Effector CD4-positive, alpha-beta T cell (primary cell): ENCODE results near the gene SSMEM1.
"Not testable (repeated sequence)": the region's sequence is repeated elsewhere in the genome, so short reads cannot be mapped to it uniquely, and the experiment has no call there.

ENCODE experiments used
- DNase-seq: peaks from one replicate; pipeline ENCODE4 v3.0.0-alpha.2; 2020

The SSMEM1 gene

DNA sequence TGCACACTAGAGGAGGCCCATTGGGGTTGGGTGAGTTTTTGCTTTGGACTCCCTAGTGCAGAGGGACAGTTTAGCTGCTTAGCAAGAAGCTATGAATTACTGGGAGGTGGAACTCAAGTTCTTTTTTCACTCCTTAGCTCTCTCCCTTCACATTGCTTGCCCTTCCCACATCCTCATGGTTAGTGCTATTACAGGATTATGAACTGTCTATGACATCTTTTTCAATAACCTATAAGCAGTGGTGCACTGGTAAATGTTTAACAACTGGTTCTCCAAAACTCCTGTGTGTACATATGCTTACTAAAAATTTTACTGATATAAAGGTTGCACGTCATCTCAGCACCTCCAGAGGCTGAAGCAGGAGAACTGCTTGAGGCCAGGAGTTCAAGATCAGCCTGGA, 6.2 kb downstream of the SSMEM1 start:
- no peak for DNase-seq

DNA sequence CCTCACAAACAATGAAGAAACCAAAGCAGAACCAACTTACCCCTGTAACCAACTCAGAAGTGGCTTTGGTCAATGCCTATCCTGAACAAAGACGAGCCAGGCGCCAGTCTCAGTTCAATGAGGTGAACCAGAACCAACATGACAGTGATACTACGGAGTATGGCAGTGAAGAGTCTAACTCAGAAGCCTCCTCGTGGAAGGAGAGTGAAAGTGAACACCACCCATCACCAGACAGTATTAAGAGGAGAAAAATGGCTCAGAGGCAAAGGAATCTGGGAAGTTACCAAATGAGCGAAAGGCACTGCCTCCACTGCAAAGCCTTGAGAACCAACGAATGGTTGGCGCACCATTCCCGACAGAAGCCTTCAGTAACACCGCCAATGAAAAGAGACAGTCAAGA, 8.4 kb downstream of the SSMEM1 start:
- no peak for DNase-seq

DNA sequence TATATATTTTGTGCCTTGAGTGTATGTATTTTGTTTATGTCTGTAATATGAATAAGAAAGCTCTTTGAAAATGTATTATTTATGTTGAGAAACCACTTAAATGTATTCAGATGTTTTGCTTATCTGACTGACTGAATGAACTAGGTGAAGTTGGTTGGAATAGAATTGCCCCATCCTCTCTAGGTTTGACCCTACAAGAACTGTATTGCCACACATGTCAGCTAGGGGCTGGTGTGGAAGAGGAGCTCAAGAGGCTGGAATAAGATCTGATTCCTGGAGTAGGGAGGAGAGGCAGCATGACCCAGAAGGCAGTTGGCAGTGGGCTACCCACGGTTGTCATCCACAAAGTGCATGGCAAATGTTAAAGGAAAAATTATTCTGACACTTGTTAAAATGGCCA, 9.1 kb downstream of the SSMEM1 start:
- DNase-seq = no peak

DNA sequence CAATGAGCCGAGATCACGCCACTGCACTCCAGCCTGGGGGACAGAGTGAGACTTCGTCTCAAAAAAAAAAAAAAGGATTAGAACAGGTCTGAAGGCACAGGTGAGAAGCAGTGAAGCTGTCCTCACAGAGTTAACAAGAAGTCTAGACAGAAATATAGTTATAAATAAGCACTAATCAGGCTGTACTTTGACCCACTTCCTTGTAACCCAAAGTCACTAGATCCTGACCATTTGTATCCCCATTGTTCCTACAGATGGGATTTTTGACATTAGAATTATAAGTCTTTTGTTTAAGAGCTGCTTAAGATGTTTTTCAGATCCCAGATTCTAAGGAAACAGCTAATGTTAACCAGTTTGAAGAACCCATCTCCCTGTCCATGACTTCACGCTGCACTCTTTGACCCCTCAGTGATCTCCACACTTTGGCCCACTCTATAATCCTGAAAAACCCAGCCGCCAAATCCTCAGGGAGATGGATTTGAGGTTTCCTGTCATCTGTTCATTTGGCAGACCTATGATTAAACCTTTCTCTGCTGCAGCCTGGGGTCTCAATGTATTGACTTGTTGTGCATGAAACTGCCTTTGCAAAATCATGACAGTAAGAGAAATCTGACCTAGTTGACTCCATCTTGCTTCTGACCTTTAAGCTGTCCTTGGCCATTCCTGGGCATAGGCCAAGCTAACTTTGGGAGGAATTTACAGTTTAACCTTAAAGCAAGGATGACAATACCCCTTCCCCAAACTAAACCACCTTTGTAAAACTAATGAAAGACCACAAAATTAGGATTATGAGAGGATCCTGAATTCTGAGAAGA, 11.4 kb downstream of the SSMEM1 start:
- no peak for DNase-seq

DNA sequence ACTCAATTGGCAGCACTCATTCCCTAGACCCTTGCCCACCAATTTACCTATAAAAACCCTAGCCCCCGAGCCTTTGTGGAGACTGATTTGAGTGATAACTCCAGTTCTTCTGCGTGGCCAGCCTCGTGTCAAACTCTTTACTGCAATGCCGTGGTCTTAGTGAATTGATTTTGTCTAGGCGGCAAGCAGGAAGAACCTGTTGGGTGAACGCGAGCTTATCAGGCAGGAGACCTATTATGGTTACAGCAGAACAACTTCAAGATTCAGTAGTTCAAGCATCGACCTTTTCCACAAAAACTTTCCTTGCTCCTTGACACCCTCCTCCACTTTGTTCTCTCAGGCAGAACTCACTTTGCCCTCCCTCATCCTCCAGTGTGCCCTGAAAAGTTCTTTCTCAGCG, 12.2 kb downstream of the SSMEM1 start:
- DNase-seq = no peak

DNA sequence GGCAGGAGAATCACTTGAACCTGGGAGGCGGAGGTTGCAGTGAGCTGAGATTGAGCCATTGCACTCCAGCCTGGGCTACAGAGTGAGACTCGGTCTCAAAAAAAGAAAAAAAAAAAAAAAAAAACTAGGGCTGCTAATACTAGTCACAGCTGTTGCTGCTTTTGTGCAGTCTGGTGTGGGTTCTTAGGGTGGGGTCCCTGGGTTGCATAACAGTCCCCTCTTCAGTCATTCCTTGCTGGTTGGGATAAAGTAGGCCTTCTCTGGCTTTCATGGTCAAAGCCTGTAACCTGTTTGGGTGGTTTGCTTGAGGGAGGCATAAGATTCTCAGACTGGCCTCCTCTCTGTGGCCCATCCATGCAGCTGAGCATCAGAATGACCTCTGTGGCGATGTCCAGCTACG, 14.1 kb downstream of the SSMEM1 start:
- no peak for DNase-seq

DNA sequence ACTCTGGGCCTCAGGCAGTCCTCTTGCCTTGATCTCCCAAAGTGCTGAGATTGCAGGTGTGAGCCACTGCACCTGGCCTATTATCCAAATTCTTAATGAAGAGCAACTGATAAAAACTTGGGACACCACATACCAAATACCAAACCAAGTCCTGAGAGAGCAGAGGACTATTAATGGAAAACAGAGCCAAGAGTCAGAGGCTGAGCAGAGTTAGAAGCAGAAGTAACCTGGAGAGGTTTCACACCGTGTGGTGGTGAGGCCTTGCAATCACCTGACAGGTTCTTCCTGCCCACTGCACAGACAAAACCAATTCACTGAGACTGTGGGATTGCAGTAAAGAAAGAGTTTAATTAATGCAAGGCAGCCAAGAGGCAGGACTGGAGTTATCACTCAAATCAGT, 16.0 kb downstream of the SSMEM1 start:
- no peak for DNase-seq

DNA sequence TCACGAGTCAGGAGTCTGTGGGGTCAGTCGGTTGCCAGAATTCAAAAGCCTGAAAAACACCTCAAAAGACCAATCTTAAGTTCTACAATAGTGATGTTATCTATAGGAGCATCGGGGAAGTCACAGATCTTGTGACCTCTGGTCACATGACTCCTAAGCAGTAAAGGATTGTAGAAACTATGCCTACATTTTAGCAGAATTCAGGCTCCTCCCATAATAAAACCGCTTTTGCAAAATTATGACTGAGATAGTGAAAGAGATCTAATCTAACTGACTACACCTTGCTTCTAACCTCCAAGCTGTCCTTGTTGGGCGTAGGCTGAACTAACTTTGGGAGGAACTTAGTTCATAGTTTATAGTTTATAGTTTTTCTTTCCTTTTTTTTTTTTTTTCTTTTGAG, 16.6 kb downstream of the SSMEM1 start:
- DNase-seq = no peak

DNA sequence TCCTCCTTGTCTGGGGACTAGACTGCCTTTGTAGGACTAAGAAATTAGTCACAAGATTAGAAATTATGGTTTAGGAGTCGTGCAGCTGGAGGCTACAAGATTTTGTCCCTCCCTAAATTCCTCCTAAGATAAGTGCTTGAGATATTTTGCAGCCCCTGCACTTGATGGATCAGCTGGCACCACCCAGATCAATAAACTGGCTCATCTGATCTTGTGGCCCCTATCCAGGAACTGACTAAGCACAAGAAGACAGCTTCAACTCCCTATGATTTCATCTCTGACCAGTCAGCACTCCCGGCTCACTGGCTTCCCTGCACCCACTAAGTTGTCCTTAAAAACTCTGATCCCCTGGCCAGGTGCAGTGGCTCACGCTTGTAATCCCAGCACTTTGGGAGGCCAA, 17.3 kb downstream of the SSMEM1 start:
- DNase-seq = not testable (repeated sequence)

DNA sequence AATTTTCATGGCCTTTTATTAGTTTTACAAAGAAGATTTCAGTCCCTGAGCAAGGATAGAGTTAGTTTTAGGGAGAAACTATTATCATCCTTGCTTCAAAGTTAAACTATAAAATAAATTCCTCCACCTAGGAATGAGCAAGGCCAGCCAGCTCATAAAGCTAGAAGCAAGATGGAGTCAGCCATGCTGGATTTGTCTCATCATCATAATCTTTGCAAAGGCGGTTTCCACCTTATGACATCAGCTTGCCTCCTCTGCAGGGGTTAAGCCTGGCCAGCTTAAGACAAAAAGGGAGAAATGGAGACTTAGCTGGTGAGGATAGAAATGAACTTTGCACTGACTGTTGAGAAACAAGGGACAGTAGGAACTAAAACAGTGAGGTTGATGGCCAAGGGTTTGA, 18.7 kb downstream of the SSMEM1 start:
- DNase-seq = no peak

DNA sequence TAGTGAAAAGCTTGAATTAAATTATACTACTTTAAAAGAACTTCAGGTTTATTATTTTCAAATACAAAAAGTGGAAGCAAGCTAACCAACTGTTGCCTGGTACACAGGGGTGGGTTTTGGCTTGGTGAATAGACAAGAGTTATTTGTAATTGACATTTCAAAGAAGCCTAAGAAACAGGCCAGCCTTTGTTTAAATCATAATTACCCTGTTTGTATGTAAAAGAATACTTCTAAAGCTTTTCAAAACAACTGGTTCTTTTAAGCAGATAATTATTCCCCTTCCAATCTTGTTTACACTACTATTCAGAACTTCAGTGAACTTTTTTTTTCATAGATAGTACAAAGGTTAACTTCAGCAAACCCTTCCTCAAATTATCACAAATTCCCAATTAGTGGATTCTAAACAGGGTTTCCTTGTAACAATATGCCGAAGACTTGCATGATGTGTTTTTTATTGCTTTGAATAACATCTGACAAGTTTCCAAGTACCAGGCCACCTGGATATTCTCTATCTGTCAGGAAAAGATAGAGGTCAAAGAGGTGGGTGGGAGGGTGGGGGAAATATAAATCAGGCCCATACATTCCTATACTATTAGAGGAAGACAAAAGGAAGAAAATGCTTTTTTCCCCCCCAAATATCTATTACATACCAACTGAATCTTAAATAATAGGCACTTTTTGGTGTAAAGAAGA, 20.4 kb downstream of the SSMEM1 start:
- no peak for DNase-seq

DNA sequence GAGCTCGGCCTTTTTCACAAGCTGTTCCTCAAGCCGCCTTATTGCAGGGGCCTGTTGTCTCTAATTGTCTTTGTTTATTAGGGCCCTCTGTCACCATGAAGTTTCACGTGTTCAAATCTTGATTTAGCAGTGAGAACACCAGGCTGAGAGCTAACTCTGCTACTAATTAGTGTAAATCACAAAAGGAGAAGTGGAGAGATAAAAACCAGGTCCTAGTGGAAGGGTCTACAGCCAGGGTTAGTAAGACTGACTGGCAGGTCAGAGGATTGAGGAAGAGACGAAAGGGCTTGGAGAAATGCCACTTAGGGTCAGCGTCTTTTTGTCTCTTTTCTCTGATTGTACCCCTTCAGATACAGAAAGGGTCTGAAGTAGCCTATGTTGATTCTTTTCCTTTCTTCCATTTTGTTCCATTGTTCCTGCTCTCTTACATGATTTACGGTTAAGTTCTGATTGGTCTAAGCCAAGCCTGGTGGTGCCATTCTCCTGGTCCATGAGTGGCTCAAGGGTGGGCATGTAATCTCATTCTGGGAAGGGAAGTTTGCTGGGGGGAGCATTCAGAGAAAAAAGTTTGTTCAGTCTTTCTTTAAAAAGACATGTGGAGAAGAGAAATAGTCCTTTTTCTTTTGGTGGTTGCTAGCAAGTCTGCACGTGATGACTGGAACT, 21.3 kb downstream of the SSMEM1 start:
- no peak for DNase-seq

DNA sequence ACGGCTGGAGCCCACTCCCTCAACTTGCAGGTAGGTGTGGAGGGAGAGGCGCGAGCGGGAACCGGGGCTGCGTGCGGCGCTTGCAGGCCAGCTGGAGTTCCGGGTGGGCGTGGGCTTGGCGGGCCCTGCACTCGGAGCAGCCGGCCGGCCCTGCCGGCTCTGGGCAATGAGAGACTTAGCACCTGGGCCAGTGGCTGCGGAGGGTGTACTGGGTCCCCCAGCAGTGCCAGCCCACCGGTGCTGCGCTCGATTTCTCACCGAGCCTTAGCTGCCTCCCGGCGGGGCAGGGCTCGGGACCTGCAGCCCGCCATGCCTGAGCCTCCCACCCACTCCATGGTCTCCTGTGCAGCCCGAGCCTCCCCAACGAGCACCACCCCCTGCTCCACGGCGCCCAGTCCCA, 22.3 kb downstream of the SSMEM1 start:
- not testable (repeated sequence) for DNase-seq

DNA sequence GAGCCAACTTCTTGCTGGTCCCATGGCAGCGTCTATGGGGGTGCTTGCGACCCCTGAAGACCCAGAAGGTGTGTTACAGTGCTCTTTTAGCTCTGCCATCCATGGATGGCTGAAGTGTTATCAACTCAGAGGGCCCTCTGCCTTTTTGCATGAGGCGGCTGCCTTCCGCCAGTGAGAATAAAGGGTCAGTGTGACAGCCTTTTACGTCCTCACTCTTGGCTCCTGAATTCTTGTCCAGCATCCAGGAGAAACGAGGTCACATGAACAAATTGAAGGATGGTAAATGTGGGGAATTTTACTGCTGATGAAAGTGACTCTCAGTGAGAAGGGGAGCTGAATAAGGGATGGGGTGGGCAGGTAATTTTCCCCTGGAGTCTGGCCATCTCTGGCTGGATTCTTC, 24.1 kb downstream of the SSMEM1 start:
- DNase-seq = no peak

DNA sequence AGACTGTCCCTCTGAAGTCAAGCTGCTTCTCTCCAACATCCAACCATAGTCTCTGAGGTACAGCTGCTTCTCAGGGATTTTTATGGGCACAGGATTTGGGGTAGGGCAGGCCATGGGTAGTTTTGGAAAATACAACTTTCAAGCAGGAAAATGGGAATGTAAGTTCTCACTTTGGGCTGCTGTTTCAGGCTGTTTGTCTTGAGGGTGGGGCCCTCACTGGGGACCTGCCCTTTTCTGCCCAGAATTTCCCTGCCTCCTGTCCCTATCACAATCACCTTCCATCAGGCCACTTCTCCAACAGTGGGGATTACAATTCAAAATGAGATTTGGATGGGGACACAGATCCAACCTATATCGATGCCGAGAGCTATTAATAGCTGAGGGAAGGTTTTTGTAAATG, 24.5 kb downstream of the SSMEM1 start:
- DNase-seq = no peak

DNA sequence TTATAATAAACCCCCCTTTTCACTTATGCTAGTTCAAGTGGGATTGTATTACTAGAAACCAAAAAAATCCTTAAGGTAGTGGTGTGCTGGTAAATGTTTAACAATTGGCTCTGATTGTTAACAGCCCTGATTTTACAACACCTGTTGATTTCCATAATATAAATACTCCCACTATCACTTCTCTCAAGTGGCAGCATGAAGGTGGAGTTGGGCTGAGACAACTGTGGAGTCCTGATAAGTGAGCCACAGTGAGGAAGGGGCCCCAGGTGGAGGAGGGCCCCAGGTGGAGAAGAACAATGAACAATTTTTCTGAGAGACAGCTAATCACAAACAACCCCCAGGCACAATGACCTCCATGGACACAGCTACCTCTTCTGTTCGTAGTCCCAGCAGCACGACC, 26.4 kb downstream of the SSMEM1 start:
- DNase-seq = no peak

DNA sequence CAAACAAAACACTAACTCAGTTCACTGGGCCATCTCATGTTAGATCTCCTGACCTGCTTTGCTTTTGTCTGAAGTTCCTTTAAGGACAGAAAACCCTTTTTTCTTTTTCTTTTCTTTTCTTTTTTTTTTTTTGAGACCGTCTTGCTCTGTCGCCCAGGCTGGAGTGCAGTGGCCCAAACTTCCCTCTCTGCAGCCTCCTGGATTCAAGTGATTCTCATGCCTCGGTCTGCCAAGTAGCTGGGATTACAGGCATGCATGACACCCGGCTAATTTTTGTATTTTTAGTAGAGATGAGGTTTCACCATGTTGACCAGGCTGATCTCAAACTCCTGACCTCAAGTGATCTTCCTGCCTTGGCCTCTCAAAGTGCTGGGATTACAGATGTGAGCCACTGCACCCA, 28.7 kb downstream of the SSMEM1 start:
- not testable (repeated sequence) for DNase-seq

DNA sequence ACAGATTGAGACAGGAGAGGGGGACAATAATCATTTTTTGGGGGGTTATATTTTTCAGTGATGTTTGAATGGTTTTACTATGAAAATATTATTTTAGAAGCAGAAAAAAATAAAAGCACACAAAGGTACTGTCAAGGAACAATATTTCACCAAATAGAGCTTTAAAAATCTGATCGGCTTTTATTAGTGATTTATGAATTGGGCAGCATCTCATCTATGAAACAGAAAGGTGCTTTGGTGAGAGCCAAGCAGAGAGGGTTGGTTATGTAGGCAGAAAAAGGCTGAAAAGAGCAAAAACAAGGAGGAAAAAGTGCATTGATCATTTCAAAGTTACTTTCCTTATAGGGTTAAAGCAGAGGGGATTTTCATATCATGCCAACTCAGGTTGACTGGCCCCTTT, 32.6 kb downstream of the SSMEM1 start:
- no peak for DNase-seq

DNA sequence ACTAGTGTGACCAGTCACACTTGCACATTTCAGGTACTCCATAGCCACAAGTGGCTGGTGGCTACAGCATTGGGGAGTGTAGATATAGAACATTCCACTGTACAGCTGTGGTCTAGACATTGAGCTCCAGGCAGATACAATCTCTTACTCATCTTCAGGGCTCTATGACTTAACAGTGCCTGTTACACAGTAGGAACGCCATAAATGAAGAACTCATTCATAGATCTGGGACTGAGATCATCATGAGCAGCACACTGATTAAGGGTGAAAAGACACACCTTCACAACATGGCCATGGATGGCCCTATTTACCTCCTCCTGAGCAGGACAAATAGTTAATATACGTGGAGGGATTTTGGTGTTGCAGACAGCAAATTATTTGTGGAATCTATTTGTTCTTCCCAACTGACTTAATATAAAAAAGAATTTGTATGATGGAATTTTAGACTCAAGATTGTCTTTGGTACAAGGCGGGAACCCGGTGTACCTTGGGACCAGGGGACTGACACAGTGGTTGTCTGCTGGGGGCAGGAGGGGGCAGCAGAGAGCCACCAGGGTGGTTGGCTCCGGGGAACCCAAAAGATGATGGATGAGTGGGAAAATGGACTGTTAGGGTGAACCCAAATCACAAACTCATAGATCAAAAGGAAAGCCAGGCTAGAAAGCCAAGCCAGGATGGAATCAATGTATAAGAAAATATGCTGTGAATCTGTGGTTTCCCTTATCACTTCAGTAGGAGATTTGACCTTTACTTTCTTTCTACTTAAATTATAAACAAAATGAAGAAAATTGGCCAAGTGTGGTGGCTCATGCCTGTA, 34.7 kb downstream of the SSMEM1 start:
- DNase-seq = peak; percentile 29

DNA sequence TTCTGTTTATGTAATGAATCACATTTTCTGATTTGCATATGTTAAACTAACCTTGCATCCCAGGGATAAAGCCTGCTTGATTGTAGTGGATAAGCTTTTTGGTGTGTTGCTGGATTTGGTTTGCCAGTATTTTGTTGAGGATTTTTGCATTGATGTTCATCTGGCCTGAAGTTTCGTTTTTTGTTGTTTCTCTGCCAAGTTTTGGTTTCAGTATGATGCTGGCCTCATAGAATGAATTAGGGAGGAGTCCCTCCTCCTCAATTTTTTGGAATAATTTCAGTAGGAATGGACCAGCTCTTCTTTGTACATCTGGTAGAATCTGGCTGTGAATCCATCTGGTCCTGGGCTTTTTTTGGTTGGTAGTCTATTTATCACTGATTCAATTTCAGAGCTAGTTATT, 35.8 kb downstream of the SSMEM1 start:
- not testable (repeated sequence) for DNase-seq

DNA sequence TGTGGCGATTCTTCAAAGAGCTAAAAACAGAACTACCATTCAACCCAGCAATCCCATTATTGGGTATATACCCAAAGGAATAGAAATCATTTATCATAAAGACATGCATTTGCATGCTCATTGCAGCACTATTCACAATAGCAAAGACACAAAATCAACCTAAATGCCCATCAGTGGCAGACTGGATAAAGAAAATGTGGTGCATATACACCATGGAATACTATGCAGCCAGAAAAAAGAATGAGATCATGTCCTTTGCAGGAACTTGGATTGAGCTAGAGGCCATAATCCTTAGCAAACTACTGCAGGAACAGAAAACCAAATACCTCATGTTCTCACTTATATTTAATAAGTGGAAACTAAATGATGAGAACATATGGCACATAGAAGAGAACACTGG, 38.8 kb downstream of the SSMEM1 start:
- DNase-seq = not testable (repeated sequence)

DNA sequence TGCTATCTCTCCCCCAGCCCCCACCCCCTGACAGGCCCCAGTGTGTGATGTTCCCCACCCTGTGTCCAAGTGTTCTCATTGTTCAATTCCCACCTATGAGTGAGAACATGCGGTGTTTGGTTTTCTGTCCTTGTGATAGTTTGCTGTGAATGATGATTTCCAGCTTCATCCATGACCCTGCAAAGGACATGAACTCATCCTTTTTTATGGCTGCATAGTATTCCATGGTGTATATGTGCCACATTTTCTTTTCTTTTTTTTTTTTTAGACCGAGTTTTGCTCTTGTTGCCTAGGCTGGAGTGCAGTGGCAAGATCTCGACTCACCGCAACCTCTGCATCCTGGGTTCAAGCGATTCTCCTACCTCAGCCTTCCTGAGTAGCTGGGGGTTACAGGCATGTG, 41.2 kb downstream of the SSMEM1 start:
- not testable (repeated sequence) for DNase-seq

DNA sequence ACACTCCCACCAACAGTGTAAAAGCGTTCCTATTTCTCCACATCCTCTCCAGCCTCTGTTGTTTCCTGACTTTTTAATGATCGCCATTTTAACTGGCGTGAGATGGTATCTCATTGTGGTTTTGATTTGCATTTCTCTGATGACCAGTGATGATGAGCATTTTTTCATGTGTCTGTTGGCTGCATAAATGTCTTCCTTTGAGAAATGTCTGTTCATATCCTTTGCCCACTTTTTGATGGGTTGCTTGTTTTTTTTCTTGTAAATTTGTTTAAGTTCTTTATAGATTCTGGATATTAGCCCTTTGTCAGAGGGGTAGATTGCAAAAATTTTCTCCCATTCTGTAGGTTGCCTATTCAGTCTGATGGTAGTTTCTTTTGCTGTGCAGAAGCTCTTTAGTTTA, 42.0 kb downstream of the SSMEM1 start:
- not testable (repeated sequence) for DNase-seq
